ENCODE data around the gene DNLZ.

Gene DNLZ

DNA sequence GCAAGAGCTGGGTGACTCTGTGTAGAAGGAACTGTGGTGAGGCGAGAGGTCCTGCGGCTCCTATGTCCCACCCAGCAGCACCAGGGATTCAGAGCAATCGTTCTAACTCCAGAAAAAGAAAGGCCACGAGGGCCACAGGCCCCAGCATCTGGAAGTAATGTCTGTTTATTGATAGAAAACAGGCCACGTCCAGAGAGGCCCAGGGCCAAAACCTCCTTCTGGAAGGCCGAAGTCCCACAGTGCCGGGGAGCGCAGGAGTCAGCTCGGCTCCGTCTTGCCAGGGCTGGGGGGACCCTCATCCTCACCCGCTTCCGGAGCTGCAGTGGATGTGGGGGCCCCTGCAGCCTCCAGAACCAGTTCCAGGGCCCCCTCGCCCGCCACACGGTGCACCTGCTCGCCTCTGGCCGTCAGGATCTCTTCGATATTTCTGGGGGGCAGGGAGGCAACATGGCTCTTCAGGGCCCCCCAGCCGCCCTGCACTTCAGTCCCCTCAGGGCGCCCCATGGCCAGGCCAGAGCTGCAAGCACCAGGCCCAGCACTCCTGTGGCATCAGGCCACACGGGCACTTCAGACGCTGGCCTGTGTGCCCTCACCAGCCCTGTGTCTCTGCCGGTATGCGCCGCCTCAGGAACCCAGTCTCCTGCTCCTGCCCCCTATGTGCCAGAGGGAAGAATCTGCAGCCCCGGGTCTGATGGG is 1.6 kb downstream of the DNLZ start:
- no peaks in the 10 kb centered on the region for H3K9me3 ChIP-seq (ENCODE audit: insufficient read depth, low read length)
- no peaks in the 10 kb centered on the region for H3K36me3 ChIP-seq (ENCODE audit: low read length)
- no peak overlapping the region for H3K4me2 ChIP-seq (ENCODE audit: low read depth, low read length, poor library complexity, severe bottlenecking)
- no peaks in the 10 kb centered on the region for H4K20me1 ChIP-seq (ENCODE audit: low read depth, low read length)
- H2AFZ ChIP-seq (ENCODE audit: low read depth, low read length, severe bottlenecking), result no peak overlapping the region
- no peak overlapping the region for H3K4me3 ChIP-seq (ENCODE audit: insufficient read depth, low read length, poor library complexity, severe bottlenecking)
- no peaks in the 10 kb centered on the region for H3K27me3 ChIP-seq (ENCODE audit: low read length)
- no peak overlapping the region for H3K9ac ChIP-seq (ENCODE audit: low read length)
- H3K27ac ChIP-seq (ENCODE audit: low read depth, low read length), result no peak overlapping the region
- no peaks in the 10 kb centered on the region for H3K79me2 ChIP-seq (ENCODE audit: insufficient read depth, low read length)
- H3F3A ChIP-seq (ENCODE audit: insufficient read depth), result no peaks in the 10 kb centered on the region
- H3K9me2 ChIP-seq (replicated peaks; ENCODE audit: insufficient read depth, low read length), result no peaks in the 10 kb centered on the region
- TF ChIP-seq EZH2phosphoT487 (conservative IDR thresholded peaks at IDR 0.05; ENCODE audit: low read length), result no peak
- no peak for TF ChIP-seq CTCF (IDR thresholded peaks at IDR 0.05; ENCODE audit: insufficient read depth, low read length, poor library complexity, severe bottlenecking)

- Histone ChIP-seq H3F3A (ENCODE audit: insufficient read depth) (no peaks in the 10 kb centered on the region), H2AFZ (ENCODE audit: low read depth, low read length, severe bottlenecking) (no peak overlapping the region), H3K4me2 (ENCODE audit: low read depth, low read length, poor library complexity, severe bottlenecking) (no peak overlapping the region), H3K27ac (ENCODE audit: low read depth, low read length) (no peak overlapping the region), H4K20me1 (ENCODE audit: low read depth, low read length) (no peaks in the 10 kb centered on the region), H3K79me2 (ENCODE audit: insufficient read depth, low read length) (no peaks in the 10 kb centered on the region), H3K9ac (ENCODE audit: low read length) (no peak overlapping the region), H3K36me3 (ENCODE audit: low read length) (no peaks in the 10 kb centered on the region), H3K9me3 (ENCODE audit: insufficient read depth, low read length) (no peaks in the 10 kb centered on the region), H3K4me3 (ENCODE audit: insufficient read depth, low read length, poor library complexity, severe bottlenecking) (no peak overlapping the region), H3K27me3 (ENCODE audit: low read length) (no peaks in the 10 kb centered on the region), H3K9me2 (replicated peaks; ENCODE audit: insufficient read depth, low read length) (no peaks in the 10 kb centered on the region)
- no peak for TF ChIP-seq EZH2phosphoT487 (conservative IDR thresholded peaks at IDR 0.05; ENCODE audit: low read length)
- TF ChIP-seq CTCF (IDR thresholded peaks at IDR 0.05; ENCODE audit: insufficient read depth, low read length, poor library complexity, severe bottlenecking), result no peak
Observed at GRCh38 chr9:136361047-136361753, 2.3 kb downstream of the DNLZ start.

- Histone ChIP-seq H3K9me2 (replicated peaks; ENCODE audit: insufficient read depth, low read length) (no peaks in the 10 kb centered on the region), H2AFZ (ENCODE audit: low read depth, low read length, severe bottlenecking) (no peak overlapping the region), H3K4me2 (ENCODE audit: low read depth, low read length, poor library complexity, severe bottlenecking) (no peak overlapping the region), H3K9me3 (ENCODE audit: insufficient read depth, low read length) (no peaks in the 10 kb centered on the region), H3K27me3 (ENCODE audit: low read length) (no peaks in the 10 kb centered on the region), H3K9ac (ENCODE audit: low read length) (no peak overlapping the region), H4K20me1 (ENCODE audit: low read depth, low read length) (no peaks in the 10 kb centered on the region), H3K36me3 (ENCODE audit: low read length) (no peaks in the 10 kb centered on the region), H3K27ac (ENCODE audit: low read depth, low read length) (no peak overlapping the region), H3K79me2 (ENCODE audit: insufficient read depth, low read length) (no peaks in the 10 kb centered on the region), H3K4me3 (ENCODE audit: insufficient read depth, low read length, poor library complexity, severe bottlenecking) (no peak overlapping the region), H3F3A (ENCODE audit: insufficient read depth) (no peaks in the 10 kb centered on the region)
- TF ChIP-seq EZH2phosphoT487 (conservative IDR thresholded peaks at IDR 0.05; ENCODE audit: low read length) (no peak), CTCF (IDR thresholded peaks at IDR 0.05; ENCODE audit: insufficient read depth, low read length, poor library complexity, severe bottlenecking) (no peak)
Observed at GRCh38 chr9:136359774-136360718, 3.5 kb downstream of the DNLZ start.
